Non-pigmented ciliary epithelial cell (primary cell): ENCODE data around the gene FAHD2B.
"Not testable (repeated sequence)": the region's sequence is repeated elsewhere in the genome, so short reads cannot be mapped to it uniquely, and the experiment has no call there.

Experiments
- DNase-seq: peaks from one replicate; pipeline ENCODE4 v3.0.0-alpha.2; 2010; ENCODE audit warnings: low read depth

FAHD2B gene, protein sequence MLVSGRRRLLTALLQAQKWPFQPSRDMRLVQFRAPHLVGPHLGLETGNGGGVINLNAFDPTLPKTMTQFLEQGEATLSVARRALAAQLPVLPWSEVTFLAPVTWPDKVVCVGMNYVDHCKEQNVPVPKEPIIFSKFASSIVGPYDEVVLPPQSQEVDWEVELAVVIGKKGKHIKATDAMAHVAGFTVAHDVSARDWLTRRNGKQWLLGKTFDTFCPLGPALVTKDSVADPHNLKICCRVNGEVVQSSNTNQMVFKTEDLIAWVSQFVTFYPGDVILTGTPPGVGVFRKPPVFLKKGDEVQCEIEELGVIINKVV

DNA sequence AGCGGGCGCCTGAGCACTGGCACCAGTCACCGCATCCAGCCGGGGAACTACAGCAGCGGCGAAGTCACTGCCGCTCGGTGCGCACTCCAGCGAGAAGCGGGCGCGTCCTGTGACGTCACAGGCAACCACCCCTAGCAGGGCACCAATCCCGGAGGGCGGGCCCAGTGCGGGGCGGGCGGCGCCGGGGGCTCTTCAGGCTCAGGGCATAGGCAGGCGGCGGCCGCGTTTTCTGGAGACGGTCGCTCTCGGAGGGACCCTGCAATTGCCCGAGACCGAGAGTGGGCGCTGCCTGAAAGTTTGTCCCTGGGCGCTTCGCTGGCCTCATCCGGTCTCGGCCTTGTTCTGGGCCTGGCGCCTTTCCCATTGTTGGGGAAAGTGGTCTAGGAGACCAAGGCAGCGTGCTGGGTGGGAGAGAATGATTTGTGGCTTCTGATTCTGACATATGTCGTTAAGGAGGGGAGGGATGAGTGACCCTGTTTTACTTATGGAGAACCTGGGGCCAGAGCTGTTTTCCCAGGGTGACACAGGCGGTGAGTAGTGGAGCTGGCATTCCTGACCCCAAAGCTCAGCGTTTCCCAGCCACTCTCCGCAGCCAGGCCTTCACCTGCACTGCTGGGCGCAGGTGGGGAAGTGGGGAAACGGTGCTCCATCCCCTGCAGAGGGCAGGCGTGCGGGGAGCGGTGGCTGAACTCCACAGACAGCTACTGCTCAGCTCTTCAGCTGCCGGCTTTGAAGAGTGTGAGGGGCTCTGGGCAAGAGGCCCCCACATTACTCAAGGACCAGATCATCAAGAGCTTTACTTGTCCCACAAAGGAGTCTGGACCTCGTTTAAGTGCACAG is at the start of gene FAHD2B:
FAHD2B (minus strand) TSS at position 111 of the 840 bp plus-strand sequence. CDS start 3,176 bp downstream, outside the sequence.
- not testable (repeated sequence) for DNase-seq

- not testable (repeated sequence) for DNase-seq
Measured at GRCh38 chr2:97144016-97144415, 49.3 kb upstream of the FAHD2B start.

DNA sequence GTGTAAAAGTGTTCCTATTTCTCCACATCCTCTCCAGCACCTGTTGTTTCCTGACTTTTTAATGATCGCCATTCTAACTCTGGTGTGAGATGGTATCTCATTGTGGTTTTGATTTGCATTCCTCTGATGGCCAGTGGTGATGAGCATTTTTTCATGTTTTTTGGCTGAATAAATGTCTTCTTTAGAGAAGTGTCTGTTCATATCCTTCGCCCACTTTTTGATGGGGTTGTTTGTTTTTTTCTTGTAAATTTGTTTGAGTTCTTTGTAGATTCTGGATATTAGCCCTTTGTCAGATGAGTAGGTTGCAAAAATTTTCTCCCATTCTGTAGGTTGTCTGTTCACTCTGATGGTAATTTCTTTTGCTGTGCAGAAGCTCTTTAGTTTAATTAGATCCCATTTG is 34.4 kb upstream of the FAHD2B start:
- DNase-seq = not testable (repeated sequence)

GRCh38 chr2:97113882-97114255 is 19.2 kb upstream of the FAHD2B start:
- DNase-seq = not testable (repeated sequence)

DNA sequence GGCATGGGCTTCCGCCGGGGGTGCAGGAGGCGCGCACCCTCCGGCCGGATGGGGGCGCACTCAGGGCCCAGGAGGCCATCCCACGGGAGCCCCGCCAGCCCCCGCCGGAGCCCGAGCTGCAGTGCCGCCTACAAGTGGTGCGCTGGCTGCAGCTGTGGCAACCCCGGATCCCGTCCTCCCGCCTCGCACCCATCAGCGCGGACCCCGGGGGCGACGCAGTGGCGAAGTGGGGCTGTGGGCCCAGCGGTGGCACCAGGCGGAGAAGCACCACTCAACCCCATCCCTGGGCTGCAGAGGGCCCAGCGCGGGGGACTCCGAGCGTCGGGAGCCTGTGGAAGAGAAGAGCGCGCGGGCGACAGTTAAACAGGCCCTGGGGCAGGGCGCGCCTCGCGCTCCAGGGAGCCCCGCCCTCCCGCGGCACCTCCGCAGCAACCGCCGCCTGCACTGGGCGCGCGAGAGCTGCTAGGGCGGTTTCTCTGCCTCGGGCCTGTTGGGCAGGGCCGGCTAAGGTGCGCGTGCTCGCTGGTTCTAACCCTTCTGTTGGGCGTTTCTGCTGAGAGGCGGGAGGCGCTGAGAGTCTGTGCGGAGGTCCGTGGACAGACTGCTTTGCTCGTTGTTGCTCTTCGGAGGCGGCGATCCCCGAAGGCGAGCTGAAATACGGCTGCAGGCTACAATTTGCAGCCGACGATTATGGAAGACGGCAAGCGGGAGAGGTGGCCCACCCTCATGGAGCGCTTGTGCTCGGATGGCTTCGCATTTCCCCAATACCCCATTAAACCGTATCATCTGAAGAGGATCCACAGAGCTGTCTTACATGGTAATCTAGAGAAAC is 18.6 kb upstream of the FAHD2B start, which contains the start of gene ANKRD36:
ANKRD36 (plus strand) TSS at position 104 of the 832 bp plus-strand sequence; CDS start at position 691, 587 bp downstream.
- DNase-seq = not testable (repeated sequence)

DNA sequence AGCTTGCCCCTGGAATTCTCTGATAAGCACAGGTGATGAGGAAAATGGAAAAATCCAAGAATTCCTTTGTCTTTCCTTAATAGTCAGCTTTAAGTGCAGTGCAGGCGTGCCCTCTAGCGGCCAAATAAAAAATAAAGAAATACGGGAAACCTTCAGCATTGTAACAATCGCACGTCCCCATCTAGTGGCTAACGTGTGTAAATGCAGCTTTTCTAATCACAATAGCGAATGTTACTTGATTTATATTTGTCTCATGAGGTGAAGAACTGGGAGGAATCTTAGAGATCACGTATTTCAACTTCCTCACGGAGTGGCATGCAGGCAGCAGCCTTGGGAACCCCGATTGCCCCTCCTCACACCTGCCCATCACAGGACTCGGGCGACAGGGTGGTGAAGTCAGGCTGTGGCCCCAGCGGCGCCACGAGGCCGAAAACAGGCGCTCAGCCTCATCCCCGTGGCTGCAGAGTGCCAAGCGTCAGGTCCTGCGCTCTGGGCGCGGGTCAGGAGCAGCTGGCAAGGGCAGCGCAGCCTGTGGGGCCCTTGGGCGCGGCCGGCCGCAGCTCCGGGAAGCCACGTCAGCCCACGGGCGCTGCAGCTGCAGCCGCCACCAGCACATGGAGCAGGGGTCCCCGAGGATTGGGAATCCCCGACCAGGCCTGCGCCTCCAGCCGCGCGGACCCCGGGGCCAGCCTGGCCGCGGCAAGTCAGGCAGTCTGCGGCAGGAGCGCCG is 17.8 kb upstream of the FAHD2B start:
- DNase-seq = not testable (repeated sequence)

- DNase-seq = not testable (repeated sequence)
Measured at GRCh38 chr2:97111246-97111645, 16.6 kb upstream of the FAHD2B start.

- DNase-seq = not testable (repeated sequence)
Measured at GRCh38 chr2:97106878-97107277, 12.2 kb upstream of the FAHD2B start.

- DNase-seq = not testable (repeated sequence)
Measured at GRCh38 chr2:97098786-97099372, 4.2 kb upstream of the FAHD2B start.

DNA sequence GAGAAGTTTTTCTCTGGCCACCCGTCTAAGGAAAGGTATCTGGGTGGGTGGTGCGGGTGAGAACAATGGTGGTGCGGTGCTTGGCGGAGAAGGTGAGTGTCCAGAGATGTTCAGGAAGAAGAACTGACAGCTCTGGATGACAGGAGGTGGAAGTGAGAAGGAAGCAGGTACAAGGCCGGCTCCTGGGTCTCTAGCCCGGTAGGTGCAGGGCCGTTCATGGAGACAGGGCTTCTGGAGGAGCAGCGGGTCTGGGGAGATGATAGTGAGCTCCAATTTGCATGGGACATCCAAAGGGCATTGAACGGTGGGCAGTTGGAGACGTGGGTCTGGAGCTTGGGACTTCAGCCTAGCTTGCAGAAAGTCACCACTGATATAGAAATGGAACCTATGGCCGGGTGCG is 979 bp upstream of the FAHD2B start:
- no peak for DNase-seq

GRCh38 chr2:97093983-97094771 is 505 bp downstream of the FAHD2B start:
- not testable (repeated sequence) for DNase-seq

DNA sequence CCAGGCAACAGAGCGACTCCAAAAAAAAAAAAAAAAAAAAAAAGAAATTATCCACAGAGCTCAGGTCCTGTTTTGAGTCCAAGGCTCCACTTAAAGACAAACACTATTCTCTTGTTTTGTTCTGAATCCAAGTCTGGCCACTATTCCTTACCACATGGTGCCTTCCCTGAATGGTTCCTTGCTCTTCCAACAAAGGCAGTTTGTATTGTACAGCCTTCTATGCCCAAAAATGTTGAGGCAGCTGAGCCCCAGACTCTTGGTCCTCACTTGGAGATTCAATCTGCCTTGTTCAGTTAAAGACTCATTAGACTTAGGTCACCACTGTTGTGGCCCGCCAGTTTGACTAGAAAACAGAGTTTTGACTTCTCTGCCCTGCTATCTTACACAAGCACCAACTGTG is 1.7 kb downstream of the FAHD2B start:
- not testable (repeated sequence) for DNase-seq

DNA sequence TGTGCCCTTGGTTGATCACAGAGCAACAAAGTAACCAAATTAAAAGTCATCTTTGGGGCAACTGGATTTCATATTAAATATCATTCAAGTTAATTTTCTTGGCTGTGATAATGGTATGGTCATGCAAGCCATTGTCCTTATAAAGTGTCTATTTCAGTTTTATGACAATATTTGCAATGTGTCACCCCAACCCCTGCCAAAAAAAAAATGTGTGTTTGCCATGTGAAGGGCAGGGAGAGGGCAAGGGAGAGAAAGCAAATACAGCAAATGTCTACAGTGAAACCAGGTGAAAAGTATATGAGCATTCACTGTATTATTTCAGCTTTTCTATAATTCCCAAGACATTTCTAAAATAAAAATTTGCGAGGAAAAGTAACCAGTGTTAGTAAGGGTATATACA is 6.0 kb downstream of the FAHD2B start:
- not testable (repeated sequence) for DNase-seq

- DNase-seq = not testable (repeated sequence)
Measured at GRCh38 chr2:97085093-97085492, 9.6 kb downstream of the FAHD2B start.

DNA sequence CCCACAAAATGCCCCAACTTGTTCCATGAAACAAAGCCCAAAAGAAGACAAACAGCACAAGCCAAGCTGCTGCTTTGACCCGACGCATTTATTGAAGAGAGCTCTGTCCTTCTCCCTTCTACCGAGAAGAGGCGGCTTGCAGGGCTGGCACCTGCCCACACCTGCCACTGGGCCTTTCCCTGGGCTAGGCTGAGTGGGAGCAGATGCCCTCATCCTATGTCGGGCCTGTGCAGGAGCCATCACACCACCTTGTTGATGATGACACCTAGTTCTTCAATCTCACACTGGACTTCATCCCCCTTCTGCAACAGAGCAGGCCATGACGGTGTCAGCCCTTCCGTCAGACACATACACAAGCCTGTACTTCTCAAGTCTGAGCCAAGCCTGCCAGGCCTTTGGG is 11.2 kb downstream of the FAHD2B start:
- not testable (repeated sequence) for DNase-seq

GRCh38 chr2:97082206-97082605 is 12.5 kb downstream of the FAHD2B start:
- DNase-seq = not testable (repeated sequence)

DNA sequence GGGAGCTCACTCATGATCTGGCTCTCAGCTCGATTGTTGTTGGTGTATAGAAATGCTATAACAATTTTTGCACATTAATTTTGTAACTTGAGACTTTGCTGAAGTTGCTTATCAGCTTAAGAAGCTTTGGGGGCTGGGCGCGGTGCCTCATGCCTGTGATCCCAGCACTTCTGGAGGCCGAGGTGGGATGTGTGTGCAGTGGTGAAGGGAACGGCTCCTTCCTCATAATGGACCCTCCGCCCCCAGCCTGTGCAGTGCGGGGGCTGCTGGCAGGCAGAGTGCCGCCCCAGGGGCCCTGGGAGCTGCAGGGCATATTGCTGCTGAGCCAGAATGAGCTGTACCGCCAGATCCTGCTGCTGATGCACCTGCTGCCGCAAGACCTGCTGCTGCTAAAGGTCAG is 13.8 kb downstream of the FAHD2B start:
- DNase-seq = not testable (repeated sequence)

GRCh38 chr2:97077213-97077612 is 17.5 kb downstream of the FAHD2B start:
- not testable (repeated sequence) for DNase-seq

- not testable (repeated sequence) for DNase-seq
Measured at GRCh38 chr2:97070915-97071314, 23.8 kb downstream of the FAHD2B start.

DNA sequence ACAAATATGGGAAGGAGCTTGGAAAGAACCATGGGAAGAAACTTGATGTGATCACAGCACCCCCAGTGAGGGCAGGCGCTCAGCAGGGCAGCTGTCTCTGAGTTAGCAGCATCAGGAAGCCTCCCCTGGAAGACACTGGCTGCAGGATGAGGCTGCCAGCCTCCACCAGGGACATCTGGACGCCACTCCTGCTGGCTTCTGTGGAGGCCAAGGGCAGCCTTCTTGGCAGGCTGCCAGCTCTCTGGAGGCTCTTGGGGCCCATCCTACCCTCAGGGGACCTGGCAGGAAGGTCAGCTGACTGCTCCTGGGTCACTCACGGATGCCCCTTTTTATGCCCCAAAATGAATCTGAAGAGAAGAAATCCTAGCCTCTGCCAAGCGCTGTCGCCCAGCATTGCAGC is 26.0 kb downstream of the FAHD2B start:
- DNase-seq = not testable (repeated sequence)
